NCI-H82 treated with DMSO at 0.1 percent for 48 hours (cell line): ENCODE measurements around the gene SETD5.
A peak's percentile ranks its signal among the peaks of the same experiment; 100 is the strongest.

ENCODE experiments used
- DNase-seq: peaks from one replicate; lab custom pipeline; 2025; ENCODE audit not compliant: unreplicated experiment; lab: John Stamatoyannopoulos, UW

SETD5 gene

GRCh38 chr3:9409981-9410854 is 12.8 kb downstream of the SETD5 start:
- DNase-seq = no peak

GRCh38 chr3:9411302-9411701 is 13.9 kb downstream of the SETD5 start:
- DNase-seq = no peak

GRCh38 chr3:9412293-9412692 is 14.9 kb downstream of the SETD5 start:
- no peak for DNase-seq

GRCh38 chr3:9414826-9415225 is 17.4 kb downstream of the SETD5 start:
- DNase-seq = no peak

- DNase-seq = no peak
These were observed 18.2 kb downstream of the SETD5 start for GRCh38 chr3:9415485-9416138.

- no peak for DNase-seq
These were observed 18.8 kb downstream of the SETD5 start for GRCh38 chr3:9416139-9416780.

- DNase-seq = no peak
These were observed 23.6 kb downstream of the SETD5 start for GRCh38 chr3:9420850-9421549.

- peak; percentile 22 for DNase-seq
These were observed 25.5 kb downstream of the SETD5 start for GRCh38 chr3:9422712-9423424.

- DNase-seq = no peak
These were observed 31.0 kb downstream of the SETD5 start for GRCh38 chr3:9428411-9428810.

GRCh38 chr3:9430733-9431132 is 33.3 kb downstream of the SETD5 start:
- no peak for DNase-seq

GRCh38 chr3:9433627-9434521 is 36.5 kb downstream of the SETD5 start:
- DNase-seq = no peak

GRCh38 chr3:9435316-9435715 is 37.9 kb downstream of the SETD5 start:
- DNase-seq = no peak

- no peak for DNase-seq
These were observed 41.9 kb downstream of the SETD5 start for GRCh38 chr3:9439331-9439730.

- no peak for DNase-seq
These were observed 44.2 kb downstream of the SETD5 start for GRCh38 chr3:9441501-9442221.

- DNase-seq = no peak
These were observed 50.7 kb downstream of the SETD5 start for GRCh38 chr3:9448071-9448470.

GRCh38 chr3:9448643-9449042 is 51.2 kb downstream of the SETD5 start:
- DNase-seq = no peak

GRCh38 chr3:9450126-9450525 is 52.7 kb downstream of the SETD5 start:
- no peak for DNase-seq

GRCh38 chr3:9450991-9451390 is 53.6 kb downstream of the SETD5 start:
- DNase-seq = no peak

GRCh38 chr3:9452417-9452816 is 55.0 kb downstream of the SETD5 start:
- DNase-seq = no peak
